Activated CD4-positive, alpha-beta T cell treated with anti-CD3 and anti-CD28 coated beads for 36 hours (primary cell): ENCODE results near the gene GNAS. TPM values are rescaled to one million over a fixed set of nuclear protein-coding genes. Genes with fewer than 3 reads are reported as not detected.
"Not testable (repeated sequence)": the region's sequence is repeated elsewhere in the genome, so short reads cannot be mapped to it uniquely, and the experiment has no call there.

Experiments used
- ATAC-seq: fragments of 200-7000 bp; cut with Tn5 transposase; one replicate; pipeline ENCODE4 v1.10.0; 2021; ENCODE audit warnings: mild to moderate bottlenecking, moderate library complexity
- CTCF ChIA-PET: fragments of 350-600 bp; sonication (Branson Sonifier 250); formaldehyde crosslinking; loops from one replicate; lab custom pipeline; 2021; ENCODE audit warnings: antibody characterized with exemption; lab: Charles Lee
- POLR2A ChIA-PET: fragments of 350-600 bp; sonication (Branson Sonifier 250); formaldehyde crosslinking; loops from one replicate; lab custom pipeline; 2021; ENCODE audit warnings: antibody characterized with exemption, inconsistent platforms; lab: Charles Lee
- DNase-seq: peaks from one replicate; pipeline ENCODE4 v3.0.0-alpha.2; 2020
- H3K27ac Mint-ChIP-seq: one replicate; pipeline ENCODE4 v1.8.0; 2021; ENCODE audit warnings: mixed read lengths
- H3K27me3 Mint-ChIP-seq: one replicate; pipeline ENCODE4 v1.8.0; 2021; ENCODE audit warnings: mixed read lengths
- H3K36me3 Mint-ChIP-seq: one replicate; pipeline ENCODE4 v1.8.0; 2021; ENCODE audit warnings: low read depth, mixed read lengths
- H3K4me1 Mint-ChIP-seq: one replicate; pipeline ENCODE4 v1.8.0; 2021; ENCODE audit warnings: mixed read lengths
- H3K4me3 Mint-ChIP-seq: one replicate; pipeline ENCODE4 v1.8.0; 2021; ENCODE audit warnings: mild to moderate bottlenecking, moderate library complexity, mixed read lengths
- H3K9me3 Mint-ChIP-seq: one replicate; pipeline ENCODE4 v1.8.0; 2021; ENCODE audit warnings: low read depth, mixed read lengths
- intact Hi-C, 2 experiments: fragments of 100-400 bp; cut with DNase I in 1 of 2; cut with micrococcal nuclease in 1 of 2; formaldehyde crosslinking; loops; one replicate each; pipeline versions ENCODE4 v1.14.2 to v1.15.1; 2022 to 2024; cut with DNase I, micrococcal nuclease
- total RNA-seq, 2 experiments: library from RNA; stranded (reverse); gene quantifications; one replicate each; pipeline ENCODE4 v1.2.3, GENCODE V29; 2021

Gene GNAS
- total RNA-seq, 2 experiments from 2014 or later = 713 to 965 TPM

DNA sequence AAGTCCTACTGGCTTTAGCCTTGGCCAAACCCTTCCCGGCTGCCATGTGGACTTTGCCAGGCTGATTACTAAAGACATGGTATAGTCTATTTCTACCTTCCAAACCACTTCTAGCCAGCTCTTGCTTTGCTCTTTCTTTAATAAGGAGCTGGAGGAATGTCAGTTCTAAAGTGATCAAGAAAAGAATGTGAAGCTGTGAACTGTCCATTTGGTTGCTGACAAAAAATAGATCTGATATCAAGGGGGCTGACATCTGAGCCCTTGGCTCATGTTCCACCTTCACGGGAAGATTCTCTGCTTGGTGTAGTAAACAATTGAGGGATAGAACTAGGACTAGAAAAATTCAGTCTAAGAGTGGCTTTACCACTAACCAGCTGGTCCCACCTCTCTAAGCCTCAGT, 24.4 kb upstream of the GNAS start:
- CTCF ChIA-PET = interaction anchor here (0.6 kb wide), 1 partner anchor 20 kb away, joined by 3 read pairs; no protein-coding TSS in a partner anchor

GRCh38 chr20:58828804-58829203, 23.7 kb upstream of the GNAS start:
- intact Hi-C loops, H3K4me3 Mint-ChIP-seq, H3K36me3 Mint-ChIP-seq, H3K27ac Mint-ChIP-seq, H3K27me3 Mint-ChIP-seq, DNase-seq, H3K4me1 Mint-ChIP-seq, ATAC-seq, H3K9me3 Mint-ChIP-seq: not testable (repeated sequence)
- POLR2A ChIA-PET = interaction anchor here (0.6 to 0.9 kb wide), 2 partner anchors 11 to 308 kb away, joined by 3 read pairs; no protein-coding TSS in a partner anchor
- CTCF ChIA-PET = interaction anchor here (0.6 to 1.3 kb wide), 2 partner anchors 10 to 1584 kb away, joined by 3 read pairs; no protein-coding TSS in a partner anchor

More for the DNA sequence above, 24.4 kb upstream of the GNAS start:
- H3K27me3 Mint-ChIP-seq = peaks cover 5% of the 10 kb centered on the region
- H3K27ac Mint-ChIP-seq = no peak overlapping the region
- ATAC-seq = no peak
- no peak overlapping the region for H3K4me3 Mint-ChIP-seq
- intact Hi-C loops = no loop called here
- peaks cover 4% of the 10 kb centered on the region for H3K36me3 Mint-ChIP-seq
- DNase-seq = no peak
- POLR2A ChIA-PET = interaction anchor here (0.6 kb wide), 1 partner anchor 308 kb away, joined by 3 read pairs; no protein-coding TSS in a partner anchor
- no peaks in the 10 kb centered on the region for H3K9me3 Mint-ChIP-seq
- no peaks in the 10 kb centered on the region for H3K4me1 Mint-ChIP-seq

- no peak for ATAC-seq
- CTCF ChIA-PET = interaction anchor here (0.7 to 1.3 kb wide), 3 partner anchors 9 to 17 kb away, joined by 3 read pairs; no protein-coding TSS in a partner anchor
Measured at GRCh38 chr20:58829531-58829941, 23.0 kb upstream of the GNAS start.

GRCh38 chr20:58832457-58832856, 20.1 kb upstream of the GNAS start:
- no peak overlapping the region for H3K27ac Mint-ChIP-seq
- ChIA-PET CTCF (no interaction called here), POLR2A (no interaction called here)
- H3K4me1 Mint-ChIP-seq = no peaks in the 10 kb centered on the region
- no peak overlapping the region for H3K4me3 Mint-ChIP-seq
- ATAC-seq (no peak), DNase-seq (no peak)
- intact Hi-C loops = no loop called here
- peaks cover 4% of the 10 kb centered on the region for H3K36me3 Mint-ChIP-seq
- H3K9me3 Mint-ChIP-seq = no peaks in the 10 kb centered on the region
- peaks cover 12% of the 10 kb centered on the region for H3K27me3 Mint-ChIP-seq

More at GRCh38 chr20:58829531-58829941, 23.0 kb upstream of the GNAS start:
- peaks cover 4% of the 10 kb centered on the region for H3K36me3 Mint-ChIP-seq
- H3K9me3 Mint-ChIP-seq = no peaks in the 10 kb centered on the region
- intact Hi-C loops = no loop called here
- H3K4me3 Mint-ChIP-seq = no peak overlapping the region
- no peak for DNase-seq
- H3K27ac Mint-ChIP-seq = no peak overlapping the region
- POLR2A ChIA-PET = no interaction called here
- H3K27me3 Mint-ChIP-seq = peaks cover 12% of the 10 kb centered on the region
- no peaks in the 10 kb centered on the region for H3K4me1 Mint-ChIP-seq

DNA sequence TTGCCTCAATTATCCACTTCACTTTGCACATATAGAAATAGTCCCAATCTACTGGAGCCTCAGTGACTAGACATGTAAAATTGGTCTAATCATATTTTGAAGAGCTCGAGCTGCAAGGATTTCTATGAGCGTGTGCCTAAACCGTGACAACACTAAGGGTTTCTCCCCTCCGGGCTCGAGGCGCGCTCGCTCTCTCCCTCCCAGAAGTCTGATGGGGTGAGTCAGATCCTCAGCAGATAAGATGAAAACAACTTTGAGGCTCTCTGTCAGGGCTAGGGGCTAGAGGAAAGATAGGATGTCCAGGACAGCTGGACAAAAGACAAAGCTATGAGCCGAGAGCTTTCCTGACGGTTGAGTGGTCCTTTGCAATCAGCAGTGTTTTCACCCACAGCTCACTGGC, 18.6 kb upstream of the GNAS start:
- ChIA-PET CTCF (interaction anchor here (0.6 kb wide), 1 partner anchor 467 kb away, joined by 3 read pairs; no protein-coding TSS in a partner anchor), POLR2A (interaction anchor here (0.6 to 1.0 kb wide), 2 partner anchors 14 to 767 kb away, joined by 3 to 5 read pairs; no protein-coding TSS in a partner anchor)
- ATAC-seq = no peak
- H3K27ac Mint-ChIP-seq = no peak overlapping the region
- intact Hi-C loops = no loop called here
- peaks cover 4% of the 10 kb centered on the region for H3K36me3 Mint-ChIP-seq
- no peaks in the 10 kb centered on the region for H3K9me3 Mint-ChIP-seq
- no peak for DNase-seq
- H3K27me3 Mint-ChIP-seq = peaks cover 17% of the 10 kb centered on the region
- no peaks in the 10 kb centered on the region for H3K4me1 Mint-ChIP-seq
- H3K4me3 Mint-ChIP-seq = no peak overlapping the region

DNA sequence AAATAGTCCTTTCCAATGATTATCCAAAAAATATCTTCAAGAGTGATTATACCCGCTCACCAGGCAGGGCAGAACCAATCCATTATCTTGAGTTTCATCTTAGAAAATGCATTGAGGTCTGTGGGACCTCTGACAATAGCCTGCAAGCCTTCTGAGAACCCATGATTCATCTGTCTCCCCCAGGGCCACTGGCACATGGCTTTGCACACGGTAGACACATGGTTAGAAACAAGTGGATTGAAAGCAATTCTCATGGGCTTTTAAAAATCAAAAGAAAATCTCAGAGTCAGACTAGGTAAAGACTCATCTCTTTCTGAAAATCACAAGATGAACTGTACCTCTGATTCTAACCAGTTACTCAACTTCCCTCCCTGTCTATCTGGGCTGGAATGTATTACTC, 17.3 kb upstream of the GNAS start:
- Mint-ChIP-seq H3K4me1 (peaks cover 3% of the 10 kb centered on the region), H3K27me3 (peaks cover 19% of the 10 kb centered on the region), H3K9me3 (no peaks in the 10 kb centered on the region), H3K27ac (no peak overlapping the region), H3K36me3 (peaks cover 4% of the 10 kb centered on the region), H3K4me3 (no peak overlapping the region)
- ATAC-seq = no peak
- ChIA-PET CTCF (interaction anchor here (0.7 kb wide), 1 partner anchor 17 kb away, joined by 3 read pairs; no protein-coding TSS in a partner anchor), POLR2A (interaction anchor here (0.6 to 1.0 kb wide), 3 partner anchors 15 to 466 kb away, joined by 3 to 4 read pairs (median 3); no protein-coding TSS in a partner anchor)
- intact Hi-C loops = no loop called here
- no peak for DNase-seq

DNA sequence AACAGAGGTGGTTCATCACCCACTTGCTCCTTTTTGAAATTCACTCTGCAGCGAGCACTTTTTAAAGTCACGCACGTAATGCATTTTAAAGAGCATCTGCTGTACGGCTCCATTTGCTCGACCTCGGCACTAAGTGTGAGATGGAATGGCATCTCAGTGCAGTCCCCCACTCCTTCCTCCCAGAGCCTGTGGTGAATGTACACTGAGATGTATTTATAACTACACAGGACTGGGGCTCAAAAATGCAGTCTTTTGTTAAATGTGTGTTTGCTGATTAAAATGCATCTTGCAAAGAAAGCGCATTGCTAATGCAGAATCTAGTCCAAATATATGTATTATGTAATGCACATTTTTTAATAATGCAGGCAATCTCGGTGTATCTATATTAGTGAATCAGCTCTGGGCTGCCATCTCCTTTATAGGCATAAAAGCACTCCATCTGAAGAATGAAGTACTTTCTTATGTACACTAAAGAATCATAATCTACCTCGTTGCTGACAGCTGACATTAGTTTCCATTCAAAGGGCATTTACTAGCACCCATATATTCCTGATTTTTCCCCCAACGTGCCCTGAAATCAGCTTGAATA, 15.8 kb upstream of the GNAS start:
- no peak for DNase-seq
- Mint-ChIP-seq H3K36me3 (peaks cover 2% of the 10 kb centered on the region), H3K27me3 (peaks cover 32% of the 10 kb centered on the region), H3K4me1 (peaks cover 8% of the 10 kb centered on the region), H3K4me3 (no peak overlapping the region), H3K9me3 (no peaks in the 10 kb centered on the region), H3K27ac (no peak overlapping the region)
- intact Hi-C loops = no loop called here
- POLR2A ChIA-PET = no interaction called here
- CTCF ChIA-PET = interaction anchor here (0.5 to 0.7 kb wide), 2 partner anchors 212 to 217 kb away, joined by 3 to 4 read pairs; no protein-coding TSS in a partner anchor
- no peak for ATAC-seq

GRCh38 chr20:58837717-58838116, 14.8 kb upstream of the GNAS start:
- Mint-ChIP-seq H3K9me3 (no peaks in the 10 kb centered on the region), H3K27me3 (peaks cover 41% of the 10 kb centered on the region), H3K4me1 (peaks cover 8% of the 10 kb centered on the region), H3K36me3 (peaks cover 2% of the 10 kb centered on the region), H3K4me3 (no peak overlapping the region), H3K27ac (no peak overlapping the region)
- ATAC-seq = no peak
- POLR2A ChIA-PET = interaction anchor here (0.6 kb wide), 1 partner anchor 421 kb away, joined by 12 read pairs; no protein-coding TSS in a partner anchor
- CTCF ChIA-PET = interaction anchor here (0.6 to 2.2 kb wide), 2 partner anchors 279 to 356 kb away, joined by 3 to 11 read pairs; no protein-coding TSS in a partner anchor
- no peak for DNase-seq
- intact Hi-C loops = no loop called here

GRCh38 chr20:58838174-58838573, 14.3 kb upstream of the GNAS start:
- Mint-ChIP-seq H3K36me3 (peaks cover 2% of the 10 kb centered on the region), H3K27me3 (peaks cover 45% of the 10 kb centered on the region), H3K27ac (no peak overlapping the region), H3K4me3 (no peak overlapping the region), H3K9me3 (no peaks in the 10 kb centered on the region), H3K4me1 (peaks cover 8% of the 10 kb centered on the region)
- intact Hi-C loops = no loop called here
- ChIA-PET POLR2A (interaction anchor here (0.6 kb wide), 1 partner anchor 420 kb away, joined by 12 read pairs; no protein-coding TSS in a partner anchor), CTCF (interaction anchor here (0.5 to 2.2 kb wide), 3 partner anchors 9 to 357 kb away, joined by 3 to 11 read pairs (median 3); no protein-coding TSS in a partner anchor)
- ATAC-seq (no peak), DNase-seq (no peak)

- POLR2A ChIA-PET = interaction anchor here (0.9 kb wide), 1 partner anchor 11 kb away, joined by 3 read pairs; no protein-coding TSS in a partner anchor
- Mint-ChIP-seq H3K9me3 (no peaks in the 10 kb centered on the region), H3K36me3 (peaks cover 2% of the 10 kb centered on the region), H3K4me1 (peaks cover 8% of the 10 kb centered on the region), H3K27me3 (peaks cover 44% of the 10 kb centered on the region), H3K27ac (no peak overlapping the region), H3K4me3 (no peak overlapping the region)
- CTCF ChIA-PET = interaction anchor here (0.5 to 2.2 kb wide), 4 partner anchors 17 to 358 kb away, joined by 3 to 11 read pairs (median 3); partner anchors contain the start of gene STX16
- DNase-seq (peak; percentile 75), ATAC-seq (peak; percentile 58)
- intact Hi-C loops = loop anchor here in 1 of 2 experiments (1.0 kb wide), 1 partner anchor 358 kb away; no protein-coding TSS in a partner anchor
Measured at GRCh38 chr20:58839474-58839874, 13.0 kb upstream of the GNAS start.
